Activated naive CD8-positive, alpha-beta T cell (primary cell): ENCODE measurements around the gene CEMIP2.
"Not testable (repeated sequence)": the region's sequence is repeated elsewhere in the genome, so short reads cannot be mapped to it uniquely, and the experiment has no call there.

ENCODE experiments used
- H3K27ac Mint-ChIP-seq: one replicate; pipeline ENCODE4 v1.8.0; 2021; ENCODE audit warnings: mixed read lengths
- H3K27me3 Mint-ChIP-seq: one replicate; pipeline ENCODE4 v1.8.0; 2021; ENCODE audit warnings: mixed read lengths
- H3K36me3 Mint-ChIP-seq: one replicate; pipeline ENCODE4 v1.8.0; 2021; ENCODE audit warnings: mixed read lengths
- H3K4me1 Mint-ChIP-seq: one replicate; pipeline ENCODE4 v1.8.0; 2021; ENCODE audit warnings: low read depth, mixed read lengths
- H3K4me3 Mint-ChIP-seq: one replicate; pipeline ENCODE4 v1.8.0; 2021; ENCODE audit warnings: mild to moderate bottlenecking, mixed read lengths
- H3K9me3 Mint-ChIP-seq: one replicate; pipeline ENCODE4 v1.8.0; 2021; ENCODE audit warnings: low read depth, mixed read lengths

Gene CEMIP2

DNA sequence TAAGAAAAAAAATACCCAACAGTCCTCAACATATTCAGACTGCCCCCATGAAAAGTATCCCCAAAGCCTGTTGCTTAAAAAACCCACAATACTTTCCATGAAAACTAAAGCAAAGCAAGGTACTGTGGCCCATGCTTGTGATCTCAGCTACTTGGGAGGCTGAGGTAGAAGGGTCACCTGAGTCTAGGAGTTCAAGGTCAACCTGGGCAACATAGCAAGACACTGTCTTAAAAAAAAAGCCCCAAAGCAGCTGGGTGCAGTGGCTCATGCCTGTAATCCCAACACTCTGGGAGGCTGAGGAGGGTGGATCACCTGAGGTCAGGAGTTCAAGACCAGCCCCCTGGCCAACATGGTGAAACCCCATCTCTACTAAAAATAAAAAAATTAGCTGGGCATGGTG is 76.7 kb downstream of the CEMIP2 start:
- Mint-ChIP-seq H3K36me3 (peaks cover 30% of the 10 kb centered on the region), H3K4me1 (peaks cover 19% of the 10 kb centered on the region)
- H3K27ac Mint-ChIP-seq, H3K4me3 Mint-ChIP-seq, H3K9me3 Mint-ChIP-seq, H3K27me3 Mint-ChIP-seq: not testable (repeated sequence)

DNA sequence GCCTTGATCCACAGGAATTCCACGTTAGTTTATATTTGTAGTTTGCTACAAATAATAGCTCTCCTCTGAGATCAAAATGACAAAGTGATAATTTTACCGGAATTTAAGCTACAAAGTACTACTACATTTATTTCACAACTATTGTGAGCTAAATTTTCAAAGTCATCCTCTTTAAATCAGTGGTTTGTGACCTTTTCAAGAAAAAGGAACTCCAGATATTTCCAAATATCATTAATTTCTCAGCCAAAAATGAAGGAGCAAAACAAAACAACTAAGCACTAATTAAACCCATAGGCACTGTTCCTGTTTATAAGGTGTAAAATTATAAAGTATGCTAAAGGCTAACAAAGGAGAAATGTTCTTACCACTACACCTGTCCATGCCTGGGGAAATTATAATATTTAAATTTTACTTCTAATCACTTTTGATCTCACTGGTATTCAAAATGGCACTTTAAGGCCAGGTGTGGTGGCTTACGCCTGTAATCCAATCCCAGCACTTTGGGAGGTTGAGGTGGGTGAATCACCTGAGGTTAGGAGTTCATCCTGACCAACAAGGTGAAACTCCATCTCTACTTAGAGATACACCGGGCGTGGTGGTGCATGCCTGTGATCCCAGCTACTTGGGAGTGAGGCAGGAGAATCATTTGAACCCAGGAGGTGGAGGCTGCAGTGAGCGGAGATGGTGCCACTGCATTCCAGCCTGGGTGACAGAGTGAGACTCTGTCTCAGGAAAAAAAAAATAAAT is 77.5 kb downstream of the CEMIP2 start:
- peaks cover 30% of the 10 kb centered on the region for H3K36me3 Mint-ChIP-seq
- H3K27ac Mint-ChIP-seq = no peak overlapping the region
- no peaks in the 10 kb centered on the region for H3K27me3 Mint-ChIP-seq
- H3K9me3 Mint-ChIP-seq = no peaks in the 10 kb centered on the region
- peaks cover 25% of the 10 kb centered on the region for H3K4me1 Mint-ChIP-seq
- no peak overlapping the region for H3K4me3 Mint-ChIP-seq

DNA sequence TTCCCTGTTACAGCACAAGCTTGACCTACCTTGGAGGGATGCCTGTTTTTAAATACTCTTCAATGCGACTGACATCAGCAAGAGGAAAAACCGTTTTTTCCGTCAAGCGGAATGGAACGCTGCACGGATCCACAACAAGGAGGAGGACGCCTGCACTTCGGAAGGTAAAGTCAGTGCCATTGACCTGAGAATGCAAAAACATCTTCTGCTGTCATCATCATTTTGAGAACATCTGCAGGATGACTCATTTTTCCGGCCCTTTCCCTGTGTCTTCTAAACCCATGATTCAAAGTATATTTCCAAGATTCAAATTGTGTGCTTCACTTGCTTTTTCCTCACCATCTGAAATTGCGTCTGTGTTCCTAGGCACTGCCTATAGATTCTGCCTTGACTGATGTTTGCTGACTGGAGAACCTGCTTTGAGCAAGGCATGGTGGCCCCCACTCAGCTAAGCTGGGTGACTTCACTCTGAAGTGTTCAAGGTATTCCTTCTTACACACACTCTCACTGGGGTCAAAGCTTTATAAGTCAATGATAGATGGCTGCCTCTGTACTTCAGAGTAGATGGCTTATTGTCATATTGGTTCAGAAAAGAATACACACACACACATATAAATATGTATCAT is 78.1 kb downstream of the CEMIP2 start:
- no peak overlapping the region for H3K27ac Mint-ChIP-seq
- no peaks in the 10 kb centered on the region for H3K27me3 Mint-ChIP-seq
- no peak overlapping the region for H3K4me3 Mint-ChIP-seq
- peaks cover 32% of the 10 kb centered on the region for H3K4me1 Mint-ChIP-seq
- no peaks in the 10 kb centered on the region for H3K9me3 Mint-ChIP-seq
- peaks cover 32% of the 10 kb centered on the region for H3K36me3 Mint-ChIP-seq

DNA sequence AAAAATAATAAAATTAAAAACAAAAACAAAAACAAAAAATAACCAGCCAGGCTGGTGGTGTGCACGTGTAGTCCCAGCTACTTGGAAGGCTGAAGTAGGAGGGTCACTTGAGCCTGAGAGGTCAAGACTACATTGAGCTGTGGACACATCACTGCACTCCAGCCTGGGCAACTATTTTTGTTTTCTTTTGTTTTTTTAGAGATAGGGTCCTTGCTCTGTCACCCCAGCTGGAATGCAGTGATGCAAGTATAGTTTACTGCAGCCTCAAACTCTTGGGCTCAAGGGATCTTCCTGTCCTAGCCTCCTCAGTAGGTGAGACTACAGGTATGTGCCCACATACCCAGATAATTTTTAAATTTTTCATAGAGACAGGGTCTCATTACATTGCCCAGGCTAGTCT is 80.6 kb downstream of the CEMIP2 start:
- H3K4me1 Mint-ChIP-seq = peaks cover 48% of the 10 kb centered on the region
- no peaks in the 10 kb centered on the region for H3K27me3 Mint-ChIP-seq
- H3K4me3 Mint-ChIP-seq = no peak overlapping the region
- H3K36me3 Mint-ChIP-seq = peaks cover 28% of the 10 kb centered on the region
- H3K9me3 Mint-ChIP-seq = no peaks in the 10 kb centered on the region
- no peak overlapping the region for H3K27ac Mint-ChIP-seq

DNA sequence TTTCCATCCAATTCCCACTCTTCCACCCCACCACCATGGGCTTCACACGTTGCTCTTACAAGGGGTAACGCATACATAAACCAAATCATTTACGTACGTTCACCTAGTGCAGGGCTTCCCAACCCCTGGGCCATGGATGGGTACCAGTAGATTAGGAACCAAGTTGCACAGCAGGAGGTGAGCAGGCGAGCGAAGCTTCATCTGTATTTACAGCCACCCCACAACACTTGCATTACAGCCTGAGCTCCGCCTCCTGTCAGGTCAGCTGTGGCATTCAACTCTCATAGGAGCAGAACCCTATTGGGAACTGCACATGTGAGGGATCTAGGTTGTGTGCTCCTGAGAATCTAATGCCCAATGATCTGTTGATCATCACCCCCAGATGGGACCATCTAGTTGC is 82.3 kb downstream of the CEMIP2 start:
- Mint-ChIP-seq H3K27ac (no peak overlapping the region), H3K4me1 (peaks cover 48% of the 10 kb centered on the region), H3K36me3 (peaks cover 28% of the 10 kb centered on the region), H3K9me3 (no peaks in the 10 kb centered on the region), H3K27me3 (no peaks in the 10 kb centered on the region), H3K4me3 (peak overlapping the region; percentile 5)

DNA sequence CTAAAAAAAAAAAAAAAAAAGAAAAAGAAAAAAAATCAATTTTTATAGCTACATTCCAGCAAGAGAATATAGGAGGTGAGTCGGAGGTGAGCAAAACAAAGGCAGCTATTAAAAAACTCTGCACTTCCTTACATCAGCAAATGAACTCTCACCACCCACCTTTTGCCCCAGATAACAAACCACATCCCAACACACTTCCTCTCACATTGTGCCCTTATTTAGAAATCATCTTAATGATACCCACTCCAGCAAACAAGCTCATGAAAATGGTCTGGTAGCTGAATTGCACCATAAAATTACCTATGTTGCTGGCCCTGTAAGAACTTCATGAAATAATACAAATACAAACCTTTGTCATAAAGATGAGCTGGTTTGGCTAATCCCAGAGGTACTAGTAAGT is 82.9 kb downstream of the CEMIP2 start:
- peak overlapping the region; percentile 55 for H3K4me3 Mint-ChIP-seq
- peaks cover 48% of the 10 kb centered on the region for H3K4me1 Mint-ChIP-seq
- H3K9me3 Mint-ChIP-seq = no peaks in the 10 kb centered on the region
- H3K27me3 Mint-ChIP-seq = no peaks in the 10 kb centered on the region
- H3K36me3 Mint-ChIP-seq = peaks cover 24% of the 10 kb centered on the region
- no peak overlapping the region for H3K27ac Mint-ChIP-seq

DNA sequence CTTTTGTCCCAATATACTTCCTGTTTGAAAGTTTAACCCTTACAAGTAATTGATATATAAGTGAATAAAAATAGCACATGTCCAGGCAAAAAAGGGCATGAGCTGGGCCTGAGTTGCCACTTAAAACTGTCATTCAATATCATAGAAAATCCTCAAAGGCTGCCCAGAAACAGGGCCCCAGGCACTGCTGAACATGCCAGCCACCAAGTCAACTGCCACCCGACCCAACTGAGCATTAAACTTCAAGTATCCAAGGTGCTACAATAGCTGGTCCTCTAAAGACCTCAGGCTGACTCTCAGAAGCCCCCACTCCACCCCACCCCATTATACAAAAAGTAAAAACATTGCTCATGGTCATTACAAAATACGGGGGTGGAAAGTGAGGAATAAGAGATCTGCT is 83.7 kb downstream of the CEMIP2 start:
- Mint-ChIP-seq H3K4me3 (no peak overlapping the region), H3K4me1 (peaks cover 44% of the 10 kb centered on the region), H3K27me3 (no peaks in the 10 kb centered on the region), H3K27ac (no peak overlapping the region), H3K36me3 (peaks cover 19% of the 10 kb centered on the region), H3K9me3 (no peaks in the 10 kb centered on the region)

DNA sequence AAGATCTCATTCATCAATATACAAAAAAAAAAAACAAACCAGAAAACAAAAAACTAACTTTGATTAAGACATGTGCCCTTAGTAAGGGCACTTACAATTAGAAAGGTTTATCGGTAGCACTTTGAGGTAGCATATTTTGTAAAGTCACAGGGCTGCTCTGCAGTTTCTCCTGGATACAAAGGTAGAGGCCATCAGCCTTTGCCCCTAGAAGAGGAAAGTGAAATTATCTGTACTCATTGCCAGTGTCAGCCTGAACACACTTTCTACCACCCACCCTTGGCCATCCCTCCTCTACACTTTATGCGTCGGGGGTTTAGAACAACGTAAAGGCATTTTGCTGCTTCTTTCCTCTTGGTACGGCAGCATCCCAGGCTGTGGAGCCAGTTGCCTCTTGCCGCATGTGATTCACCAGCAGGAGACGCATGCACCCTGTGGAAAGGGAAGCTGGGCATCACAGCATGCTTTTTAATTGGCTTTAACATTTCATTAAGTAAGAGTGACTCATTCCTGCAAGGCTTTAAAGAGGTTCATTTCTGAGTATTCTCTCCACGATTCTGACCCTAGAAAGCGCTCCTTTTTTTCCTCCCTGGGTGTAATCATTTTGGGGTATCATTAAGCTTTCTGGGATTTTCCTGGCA is 84.6 kb downstream of the CEMIP2 start:
- H3K27ac Mint-ChIP-seq = no peak overlapping the region
- no peak overlapping the region for H3K4me3 Mint-ChIP-seq
- H3K9me3 Mint-ChIP-seq = no peaks in the 10 kb centered on the region
- peaks cover 11% of the 10 kb centered on the region for H3K36me3 Mint-ChIP-seq
- no peaks in the 10 kb centered on the region for H3K27me3 Mint-ChIP-seq
- H3K4me1 Mint-ChIP-seq = peaks cover 37% of the 10 kb centered on the region

DNA sequence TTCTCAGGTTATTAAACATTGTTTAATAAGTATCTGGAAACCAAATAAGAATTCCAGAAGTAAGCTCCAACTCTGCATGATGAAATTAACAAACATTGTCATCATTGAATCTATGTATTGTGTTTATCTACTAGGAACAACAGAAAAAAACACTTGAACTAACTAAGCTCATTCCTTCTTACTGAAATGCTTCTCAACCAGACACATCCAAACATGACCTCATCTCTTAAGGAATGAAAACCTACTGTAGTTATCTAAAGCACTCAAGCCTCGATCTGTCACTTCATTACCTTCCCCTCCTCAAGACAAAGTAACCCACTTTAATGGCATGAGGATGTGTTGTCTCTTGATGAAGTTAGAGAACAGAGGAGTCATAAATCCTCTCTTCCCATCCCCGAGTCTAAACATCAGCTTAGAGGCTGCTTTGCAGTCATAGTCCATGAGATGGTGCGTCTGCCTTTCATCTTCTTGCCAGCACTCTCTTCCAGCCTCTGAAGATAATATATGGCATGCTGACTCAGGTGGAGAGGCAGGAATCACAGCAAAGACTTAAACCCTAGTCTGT is 86.5 kb downstream of the CEMIP2 start:
- Mint-ChIP-seq H3K27ac (no peak overlapping the region), H3K9me3 (no peaks in the 10 kb centered on the region), H3K4me1 (peaks cover 32% of the 10 kb centered on the region), H3K36me3 (peaks cover 6% of the 10 kb centered on the region), H3K4me3 (no peak overlapping the region), H3K27me3 (no peaks in the 10 kb centered on the region)

DNA sequence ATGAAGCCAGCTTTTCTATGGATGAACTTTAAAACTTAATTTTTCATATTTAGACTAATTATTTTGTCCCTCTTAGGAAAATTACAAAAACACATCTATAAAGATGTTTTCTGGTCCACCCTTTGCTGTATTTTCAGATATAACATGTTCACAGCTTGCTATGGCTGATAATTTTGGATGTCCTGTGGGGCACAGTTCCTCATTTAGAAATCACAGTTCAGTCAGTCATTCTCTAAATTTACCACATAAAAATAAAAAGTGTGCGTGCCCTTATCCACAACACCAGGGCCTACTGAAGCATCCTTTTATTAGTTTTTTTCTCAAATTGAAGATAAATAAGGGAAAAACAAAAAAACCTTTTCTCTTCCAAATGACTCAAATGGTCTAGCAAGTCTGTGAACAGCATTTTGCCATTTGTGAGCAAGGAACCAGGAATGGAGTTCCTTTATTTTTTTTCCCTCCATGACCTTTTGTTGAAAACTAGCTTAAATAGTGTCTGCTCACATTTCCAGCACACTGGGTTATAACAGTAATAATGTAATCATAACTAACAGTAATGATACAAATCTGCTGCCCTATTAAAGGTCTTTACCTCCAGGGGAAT is 87.1 kb downstream of the CEMIP2 start:
- Mint-ChIP-seq H3K36me3 (peaks cover 6% of the 10 kb centered on the region), H3K4me3 (no peak overlapping the region), H3K4me1 (peaks cover 28% of the 10 kb centered on the region), H3K27me3 (no peaks in the 10 kb centered on the region), H3K9me3 (no peaks in the 10 kb centered on the region), H3K27ac (no peak overlapping the region)

DNA sequence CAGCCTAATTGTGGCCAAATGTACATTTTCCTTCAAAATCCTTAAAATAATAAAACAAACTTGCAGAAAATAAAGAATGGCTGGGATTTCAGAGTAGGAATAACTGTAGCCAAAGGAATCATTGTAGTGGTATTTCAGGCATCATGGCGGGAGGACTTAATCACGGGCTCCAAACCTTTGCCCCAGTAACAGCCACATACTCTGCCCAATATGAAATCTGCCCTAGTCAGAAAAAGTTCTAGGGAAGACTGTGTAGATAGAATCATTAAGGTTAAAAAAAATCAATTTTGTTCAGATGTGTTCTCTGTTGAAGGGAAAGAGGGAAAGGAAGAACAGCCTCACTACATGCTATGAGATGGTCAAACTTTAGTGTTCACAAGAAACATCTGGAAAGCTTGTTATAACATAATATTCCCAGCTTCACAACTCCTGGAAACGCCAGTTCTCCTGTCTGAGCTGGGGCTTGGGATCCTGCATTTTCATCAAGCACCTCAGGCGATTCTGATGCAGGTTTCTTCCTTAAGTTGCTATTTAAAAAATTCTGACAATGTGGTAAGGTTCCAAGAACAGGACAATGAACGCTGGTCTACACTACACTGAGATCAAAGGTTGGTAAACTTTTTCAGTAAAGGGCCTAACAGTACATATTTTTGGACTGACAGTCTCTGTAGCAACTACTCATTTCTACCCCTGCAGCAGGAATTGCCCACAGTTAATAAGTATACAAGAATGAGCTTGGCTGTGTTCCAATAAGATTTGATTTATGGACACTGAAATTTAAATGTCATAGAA is 87.9 kb downstream of the CEMIP2 start:
- Mint-ChIP-seq H3K9me3 (no peaks in the 10 kb centered on the region), H3K27me3 (no peaks in the 10 kb centered on the region), H3K36me3 (peaks cover 6% of the 10 kb centered on the region), H3K4me1 (peaks cover 20% of the 10 kb centered on the region), H3K27ac (no peak overlapping the region), H3K4me3 (no peak overlapping the region)

DNA sequence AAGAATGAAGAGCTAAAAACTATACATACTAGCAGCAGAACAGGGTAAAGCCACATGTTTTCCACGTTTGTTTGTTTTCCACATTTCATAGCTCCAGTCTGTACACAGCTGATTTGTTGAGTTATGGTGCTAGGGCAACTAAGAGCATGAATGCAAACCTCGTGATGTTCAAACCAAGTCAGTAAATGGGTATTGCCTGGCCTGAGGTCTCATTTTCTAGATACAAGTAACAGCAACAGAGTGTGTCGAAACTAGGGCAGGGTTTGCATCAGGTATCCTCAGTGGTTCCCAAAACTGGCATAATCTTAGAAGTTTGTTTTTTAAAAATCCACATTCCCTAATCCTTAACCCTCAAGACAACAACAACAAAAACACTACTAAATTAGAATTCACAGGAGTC is 89.3 kb downstream of the CEMIP2 start:
- Mint-ChIP-seq H3K4me1 (peaks cover 8% of the 10 kb centered on the region), H3K27me3 (no peaks in the 10 kb centered on the region), H3K36me3 (peaks cover 3% of the 10 kb centered on the region), H3K9me3 (no peaks in the 10 kb centered on the region), H3K27ac (no peak overlapping the region), H3K4me3 (no peak overlapping the region)

DNA sequence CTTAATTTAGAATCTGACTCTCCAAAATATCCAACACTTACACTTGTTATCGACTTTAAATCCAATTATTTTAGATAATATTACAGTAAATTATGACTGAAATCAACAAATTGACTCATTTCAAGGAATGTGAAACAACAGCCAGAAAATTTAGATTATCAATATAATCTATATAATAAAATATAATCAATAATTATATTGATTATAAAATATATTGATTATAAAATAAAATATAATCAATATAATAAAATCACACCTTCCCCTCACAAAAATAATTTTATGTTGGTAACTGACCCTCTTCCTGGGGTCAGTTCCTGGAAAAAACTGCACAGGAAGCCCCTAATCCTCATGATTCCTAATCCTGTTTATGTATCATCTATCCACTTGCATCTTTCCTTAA is 91.1 kb downstream of the CEMIP2 start:
- Mint-ChIP-seq H3K36me3 (peaks cover 3% of the 10 kb centered on the region), H3K27ac (no peak overlapping the region), H3K9me3 (no peaks in the 10 kb centered on the region), H3K4me3 (no peak overlapping the region), H3K4me1 (peaks cover 2% of the 10 kb centered on the region), H3K27me3 (no peaks in the 10 kb centered on the region)

DNA sequence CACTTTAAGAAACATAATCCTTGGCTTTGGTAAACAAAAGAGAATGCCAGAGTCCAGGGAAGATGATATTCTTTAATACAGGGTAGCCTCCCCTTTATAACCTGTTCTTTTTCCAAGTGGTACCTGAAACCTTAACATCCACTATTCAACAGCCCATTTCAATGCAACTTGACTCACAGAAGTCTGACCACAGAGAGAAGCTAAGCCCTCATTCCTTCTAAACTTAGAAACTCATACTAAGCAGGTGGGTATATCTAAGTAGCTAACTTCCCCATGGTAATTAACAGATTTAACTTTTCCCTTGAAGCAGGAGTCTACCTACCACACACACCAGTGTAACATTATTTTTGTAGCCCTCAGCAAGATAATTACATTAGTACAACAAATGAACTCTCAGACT is 91.9 kb downstream of the CEMIP2 start:
- Mint-ChIP-seq H3K27ac (no peak overlapping the region), H3K27me3 (no peaks in the 10 kb centered on the region), H3K4me3 (no peak overlapping the region), H3K9me3 (no peaks in the 10 kb centered on the region), H3K4me1 (peaks cover 2% of the 10 kb centered on the region), H3K36me3 (peaks cover 3% of the 10 kb centered on the region)
